Common myeloid progenitor, CD34-positive (primary cell): ENCODE data around the gene SYNPO2.

Source experiments
- CTCF ChIA-PET: fragments of 350-600 bp; sonication (Branson Sonifier 250); formaldehyde crosslinking; loops from one replicate; lab custom pipeline; 2021; ENCODE audit warnings: antibody characterized with exemption; lab: Charles Lee
- POLR2A ChIA-PET: fragments of 350-600 bp; sonication (Branson Sonifier 250); formaldehyde crosslinking; loops from one replicate; lab custom pipeline; 2021; ENCODE audit warnings: antibody characterized with exemption; lab: Charles Lee
- DNase-seq, 3 donors: peaks; one replicate each; pipeline versions ENCODE4 v3.0.0 to v3.0.0-alpha.2; 2013
- H3K27ac ChIP-seq, 2 experiments: 1 replicate in 1 of 2; 2 replicates in 1 of 2; pipeline ENCODE4 v1.7.0; 2013; ENCODE audit warnings: inconsistent platforms in 2 of 2, low read length in 2 of 2, mild to moderate bottlenecking in 2 of 2, low read depth in 1 of 2, moderate library complexity in 1 of 2; ENCODE audit not compliant: severe bottlenecking in 2 of 2, insufficient read depth in 1 of 2, poor library complexity in 1 of 2
- H3K27me3 ChIP-seq, 5 experiments: replicated peaks in 2 of 5; 1 replicate in 3 of 5; 2 replicates in 2 of 5; pipeline versions ENCODE4 v1.6.1 to v1.7.0; 2013; ENCODE audit warnings: low read length in 4 of 5, mild to moderate bottlenecking in 2 of 5, moderate library complexity in 2 of 5, inconsistent platforms in 1 of 5; ENCODE audit not compliant: insufficient read depth in 5 of 5, control insufficient read depth in 4 of 5
- H3K36me3 ChIP-seq, 4 experiments: 1 replicate in 2 of 4; 2 replicates in 2 of 4; pipeline versions ENCODE4 v1.6.1 to v1.7.0; 2013; ENCODE audit warnings: low read length in 3 of 4, control low read depth in 1 of 4, mild to moderate bottlenecking in 1 of 4; ENCODE audit not compliant: control insufficient read depth in 4 of 4, insufficient read depth in 4 of 4
- H3K4me1 ChIP-seq, 4 experiments: 1 replicate in 3 of 4; 2 replicates in 1 of 4; pipeline versions ENCODE4 v1.6.1 to v1.7.1; 2013; ENCODE audit warnings: low read length in 3 of 4, mild to moderate bottlenecking in 3 of 4, control low read depth in 1 of 4, inconsistent platforms in 1 of 4, moderate library complexity in 1 of 4; ENCODE audit not compliant: control insufficient read depth in 4 of 4, insufficient read depth in 4 of 4; ENCODE audit errors: control extremely low read depth in 1 of 4
- H3K4me3 ChIP-seq, 7 experiments: 1 replicate in 4 of 7; 2 replicates in 3 of 7; pipeline versions ENCODE4 v1.5.1 to v1.7.0; 2013; ENCODE audit warnings: mild to moderate bottlenecking in 7 of 7, low read length in 6 of 7, moderate library complexity in 6 of 7, inconsistent platforms in 2 of 7, low read depth in 2 of 7, control low read depth in 1 of 7; ENCODE audit not compliant: insufficient read depth in 4 of 7, control insufficient read depth in 1 of 7; ENCODE audit errors: extremely low read depth in 1 of 7
- H3K9me3 ChIP-seq, 5 experiments: 1 replicate in 4 of 5; 2 replicates in 1 of 5; pipeline versions ENCODE4 v1.6.1 to v1.7.1; 2013; ENCODE audit warnings: low read length in 4 of 5, mild to moderate bottlenecking in 2 of 5, inconsistent platforms in 1 of 5, low read depth in 1 of 5, moderate library complexity in 1 of 5; ENCODE audit not compliant: control insufficient read depth in 4 of 5, insufficient read depth in 2 of 5; ENCODE audit errors: control extremely low read depth in 1 of 5
- WGBS: methylation state at CpG from one replicate; pipeline ENCODE4 v1.1.5; 2013; ENCODE audit not compliant: insufficient coverage; 5-methylcytosine and 5-hydroxymethylcytosine counted together

SYNPO2 gene

GRCh38 chr4:119048446-119048845 is 159.8 kb downstream of the SYNPO2 start:
- peaks cover 0 to 4% (median 0%) of the 10 kb centered on the region in 5 experiments for H3K27me3 ChIP-seq
- H3K27ac ChIP-seq: no peak overlapping the region
- DNase-seq: no peak
- no peaks in the 10 kb centered on the region for H3K36me3 ChIP-seq
- CTCF ChIA-PET: interaction anchor here (0.9 to 1.0 kb wide), 2 partner anchors 9 to 75 kb away, joined by 3 read pairs; no protein-coding TSS in a partner anchor
- no peak overlapping the region for H3K4me3 ChIP-seq
- H3K9me3 ChIP-seq: no peaks in the 10 kb centered on the region
- POLR2A ChIA-PET: no interaction called here
- no peaks in the 10 kb centered on the region for H3K4me1 ChIP-seq

- no peaks in the 10 kb centered on the region for H3K9me3 ChIP-seq
- peaks cover 0 to 4% (median 0%) of the 10 kb centered on the region in 5 experiments for H3K27me3 ChIP-seq
- H3K4me3 ChIP-seq: no peak overlapping the region
- ChIA-PET POLR2A (no interaction called here), CTCF (interaction anchor here (0.9 to 1.0 kb wide), 2 partner anchors 10 to 76 kb away, joined by 3 read pairs; no protein-coding TSS in a partner anchor)
- no peaks in the 10 kb centered on the region for H3K4me1 ChIP-seq
- H3K36me3 ChIP-seq: no peaks in the 10 kb centered on the region
- DNase-seq: no peak
- 100% methylated on average over 1 of the region's 2 CpGs for WGBS
- no peak overlapping the region for H3K27ac ChIP-seq
Observed at GRCh38 chr4:119049342-119049741, 160.7 kb downstream of the SYNPO2 start.

DNA sequence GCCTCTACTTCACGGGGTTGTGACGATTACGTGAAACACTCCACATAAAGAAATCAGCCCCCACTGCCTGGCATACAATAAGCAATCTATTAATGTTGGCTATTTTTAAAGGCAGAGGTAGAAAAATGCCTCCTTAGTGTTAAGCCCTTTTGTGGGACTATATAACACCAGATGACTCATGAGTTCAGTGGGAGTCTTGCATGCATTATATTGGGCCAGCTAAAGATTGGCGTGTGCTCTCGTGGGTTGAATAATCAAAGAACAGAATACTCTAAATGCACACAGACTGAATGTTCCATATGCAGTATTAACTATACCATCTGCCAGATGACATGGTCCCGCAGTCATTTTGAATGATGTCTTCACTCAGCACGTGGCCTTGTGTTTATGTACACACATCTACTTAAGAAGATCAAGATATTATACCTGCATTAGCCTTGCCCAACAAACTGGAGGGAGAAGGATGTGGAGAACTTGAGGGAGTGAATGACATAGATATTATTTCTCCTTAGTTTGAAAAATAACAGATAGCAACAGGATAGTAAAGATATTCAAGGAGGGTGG is 162.0 kb downstream of the SYNPO2 start:
- Histone ChIP-seq H3K4me3 (no peak overlapping the region), H3K27me3 (peaks cover 0 to 4% (median 0%) of the 10 kb centered on the region in 5 experiments), H3K4me1 (no peaks in the 10 kb centered on the region), H3K27ac (no peak overlapping the region), H3K9me3 (no peaks in the 10 kb centered on the region), H3K36me3 (no peaks in the 10 kb centered on the region)
- POLR2A ChIA-PET: no interaction called here
- DNase-seq: no peak
- WGBS: no CpG with 5 or more reads among the region's 7 CpGs
- CTCF ChIA-PET: no interaction called here

GRCh38 chr4:119053245-119053644 is 164.6 kb downstream of the SYNPO2 start:
- WGBS: 100% methylated on average over 1 of the region's 2 CpGs
- H3K27ac ChIP-seq: no peak overlapping the region
- CTCF ChIA-PET: interaction anchor here (1.2 kb wide), 1 partner anchor 11 kb away, joined by 3 read pairs; no protein-coding TSS in a partner anchor

GRCh38 chr4:119053997-119054396 is 165.3 kb downstream of the SYNPO2 start:
- Histone ChIP-seq H3K27ac (no peak overlapping the region), H3K4me3 (no peak overlapping the region), H3K27me3 (no peaks in the 10 kb centered on the region), H3K9me3 (no peaks in the 10 kb centered on the region), H3K36me3 (no peaks in the 10 kb centered on the region), H3K4me1 (no peaks in the 10 kb centered on the region)
- CTCF ChIA-PET: interaction anchor here (1.2 to 2.1 kb wide), 2 partner anchors 12 to 13 kb away, joined by 3 to 6 read pairs; no protein-coding TSS in a partner anchor
- 100% methylated on average over 10 of the region's 10 CpGs for WGBS
- no peak for DNase-seq
- POLR2A ChIA-PET: no interaction called here

More at GRCh38 chr4:119053245-119053644, 164.6 kb downstream of the SYNPO2 start:
- H3K9me3 ChIP-seq: no peaks in the 10 kb centered on the region
- POLR2A ChIA-PET: no interaction called here
- no peaks in the 10 kb centered on the region for H3K4me1 ChIP-seq
- no peak overlapping the region for H3K4me3 ChIP-seq
- H3K36me3 ChIP-seq: no peaks in the 10 kb centered on the region
- no peak for DNase-seq
- peaks cover 0 to 4% (median 0%) of the 10 kb centered on the region in 5 experiments for H3K27me3 ChIP-seq

GRCh38 chr4:119057417-119057816 is 168.8 kb downstream of the SYNPO2 start:
- H3K9me3 ChIP-seq: no peaks in the 10 kb centered on the region

DNA sequence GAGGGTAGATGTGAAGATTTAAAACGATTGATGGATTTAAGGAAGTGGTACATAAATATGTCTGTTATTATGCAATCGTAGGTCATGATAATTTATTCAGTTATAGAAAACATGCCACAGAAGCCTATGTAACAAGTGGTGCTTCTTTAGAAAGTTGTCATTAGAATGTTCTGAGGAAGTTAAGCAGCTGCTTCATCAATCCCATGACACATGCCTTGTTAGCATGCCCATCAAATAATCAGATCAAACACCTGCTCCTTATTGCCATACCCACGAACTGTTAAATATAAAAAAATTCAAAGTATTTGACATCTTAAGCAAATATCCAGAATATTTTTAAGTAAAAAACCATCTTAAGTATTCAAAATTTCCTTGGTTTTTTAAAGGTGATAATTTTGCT is 170.6 kb downstream of the SYNPO2 start:
- Histone ChIP-seq H3K4me1 (no peaks in the 10 kb centered on the region), H3K36me3 (no peaks in the 10 kb centered on the region), H3K4me3 (no peak overlapping the region), H3K27ac (no peak overlapping the region), H3K9me3 (no peaks in the 10 kb centered on the region), H3K27me3 (no peaks in the 10 kb centered on the region)
- DNase-seq: peak in 2 of 3 donors; percentile 14 to 29
- WGBS: no CpG with 5 or more reads among the region's 3 CpGs
- ChIA-PET POLR2A (no interaction called here), CTCF (no interaction called here)

More at GRCh38 chr4:119057417-119057816, 168.8 kb downstream of the SYNPO2 start:
- ChIA-PET POLR2A (no interaction called here), CTCF (no interaction called here)
- no peak overlapping the region for H3K27ac ChIP-seq
- H3K27me3 ChIP-seq: no peaks in the 10 kb centered on the region
- 85% methylated on average over 3 of the region's 3 CpGs for WGBS
- no peaks in the 10 kb centered on the region for H3K36me3 ChIP-seq
- no peaks in the 10 kb centered on the region for H3K4me1 ChIP-seq
- no peak overlapping the region for H3K4me3 ChIP-seq
- no peak for DNase-seq
